Gastrocnemius medialis (tissue), 4 donors: ENCODE data around the gene RRAS2. TPM values are rescaled to one million over a fixed set of nuclear protein-coding genes. Genes with fewer than 3 reads are reported as not detected.

Experiments
- ATAC-seq, 2 donors: fragments of 150-250 bp; one replicate each; pipeline ENCODE4 v1.9.1; 2016
- DNase-seq, 2 donors: peaks; one replicate each; pipeline ENCODE4 v3.0.0-alpha.2; 2019
- H3K27ac ChIP-seq, 4 donors: fragments of 200-600 bp; sonication (generic); 1 replicate in 1 of 4; 2 replicates in 3 of 4; pipeline ENCODE4 v1.5.1; 2016 to 2018; ENCODE audit warnings: mild to moderate bottlenecking in 2 of 4, moderate library complexity in 1 of 4
- H3K27me3 ChIP-seq, 3 donors: fragments of 200-600 bp; sonication (generic) in 2 of 3; 1 replicate in 1 of 3; 2 replicates in 2 of 3; pipeline versions ENCODE4 v1.5.1 to v1.6.0; 2016 to 2019; ENCODE audit warnings: mild to moderate bottlenecking in 1 of 3, moderate library complexity in 1 of 3
- H3K36me3 ChIP-seq, 2 donors: fragments of 200-600 bp; sonication (generic) in 1 of 2; one replicate each; pipeline ENCODE4 v1.5.1; 2017 to 2018
- H3K4me1 ChIP-seq, 2 donors: fragments of 200-600 bp; sonication (generic) in 1 of 2; one replicate each; pipeline ENCODE4 v1.5.1; 2016 to 2017; ENCODE audit warnings: mild to moderate bottlenecking in 2 of 2
- H3K4me3 ChIP-seq, 4 donors: fragments of 200-600 bp; sonication (generic) in 3 of 4; 1 replicate in 1 of 4; 2 replicates in 3 of 4; pipeline ENCODE4 v1.5.1; 2016 to 2019; ENCODE audit warnings: mild to moderate bottlenecking in 2 of 4
- H3K9me3 ChIP-seq, 3 donors: fragments of 200-600 bp; sonication (generic) in 2 of 3; 1 replicate in 1 of 3; 2 replicates in 2 of 3; pipeline ENCODE4 v1.5.1; 2016 to 2019
- CTCF ChIP-seq, 5 experiments: fragments of 450-650 bp in 3 of 5; fragments of 200-600 bp in 2 of 5; sonication (generic) in 2 of 5; IDR thresholded peaks in 4 of 5; conservative IDR thresholded peaks in 1 of 5; 1 replicate in 4 of 5; 2 replicates in 1 of 5; pipeline ENCODE4 v1.5.1; 2016 to 2019; ENCODE audit warnings: antibody characterized with exemption in 5 of 5, mild to moderate bottlenecking in 3 of 5, moderate library complexity in 3 of 5
- POLR2A ChIP-seq, 2 donors: fragments of 450-650 bp; IDR thresholded peaks; one replicate each; pipeline ENCODE4 v1.6.1; 2017; ENCODE audit warnings: antibody characterized with exemption in 2 of 2, mild to moderate bottlenecking in 2 of 2, moderate library complexity in 2 of 2
- in situ Hi-C, 4 donors: fragments of 200-750 bp; cut with MboI; loops; one replicate each; pipeline versions ENCODE4 v1.15.0 to v1.8.0; 2017; ENCODE audit warnings: low sequenced_read_pairs in 4 of 4
- intact Hi-C: fragments of 100-400 bp; cut with DNase I; formaldehyde crosslinking; loops from one replicate; pipeline ENCODE4 v1.15.1; 2023; ENCODE audit warnings: low total_unique reads
- total RNA-seq, 4 donors: library from RNA; depleted of rRNA; stranded (reverse); fragments of >200 nt; gene quantifications; one replicate each; pipeline versions ENCODE4 v1.1.0 to v1.2.3, GENCODE V29; 2016

The RRAS2 gene
- total RNA-seq, 4 donors from 2014 or later: 52.8 to 81.9 (median 59.8) TPM

GRCh38 chr11:14361951-14362350 is 3.0 kb upstream of the RRAS2 start:
- intact Hi-C loops: no loop called here
- in situ Hi-C loops: no loop called here
- Histone ChIP-seq H3K4me3 (no peak overlapping the region), H3K9me3 (no peaks in the 10 kb centered on the region), H3K27me3 (no peaks in the 10 kb centered on the region), H3K4me1 (peaks cover 47 to 53% of the 10 kb centered on the region in 2 donors), H3K36me3 (no peaks in the 10 kb centered on the region), H3K27ac (peak overlapping the region; percentile 77 to 87 (median 84))
- no peak for ATAC-seq
- TF ChIP-seq CTCF (IDR thresholded peaks at IDR 0.05 in 4 of 5, conservative IDR thresholded peaks at IDR 0.05 in 1 of 5) (no peak), POLR2A (IDR thresholded peaks at IDR 0.05) (no peak)
- no peak for DNase-seq

GRCh38 chr11:14360976-14361375 is 2.0 kb upstream of the RRAS2 start:
- H3K4me3 ChIP-seq: no peak overlapping the region
- H3K4me1 ChIP-seq: peaks cover 50 to 52% of the 10 kb centered on the region in 2 donors
- H3K27ac ChIP-seq: peak overlapping the region in 2 of 4 donors; percentile 82 to 85
- no peak for ATAC-seq
- intact Hi-C loops: no loop called here
- TF ChIP-seq POLR2A (IDR thresholded peaks at IDR 0.05): no peak
- no peak for TF ChIP-seq CTCF (IDR thresholded peaks at IDR 0.05 in 4 of 5, conservative IDR thresholded peaks at IDR 0.05 in 1 of 5)
- H3K36me3 ChIP-seq: no peaks in the 10 kb centered on the region
- H3K9me3 ChIP-seq: no peaks in the 10 kb centered on the region
- no peak for DNase-seq
- no peaks in the 10 kb centered on the region for H3K27me3 ChIP-seq
- in situ Hi-C loops: no loop called here

- in situ Hi-C loops (no loop called here), intact Hi-C loops (loop anchor here (5.0 kb wide), 1 partner anchor 163 kb away; the partner anchor contains the start of gene PSMA1)
- Histone ChIP-seq H3K4me1 (peaks cover 38 to 40% of the 10 kb centered on the region in 2 donors), H3K27ac (peak overlapping the region; percentile 79 to 95 (median 80)), H3K27me3 (no peaks in the 10 kb centered on the region), H3K36me3 (no peaks in the 10 kb centered on the region), H3K9me3 (no peaks in the 10 kb centered on the region), H3K4me3 (peak overlapping the region; percentile 72 to 91 (median 78))
- TF ChIP-seq POLR2A (IDR thresholded peaks at IDR 0.05) (no peak), CTCF (IDR thresholded peaks at IDR 0.05 in 4 of 5, conservative IDR thresholded peaks at IDR 0.05 in 1 of 5) (no peak)
- ATAC-seq (peak in 1 of 2 donors; percentile 18), DNase-seq (no peak)
Observed at GRCh38 chr11:14359501-14360031, 583 bp upstream of the RRAS2 start.

- peak overlapping the region; percentile 79 to 95 (median 80) for H3K27ac ChIP-seq
- H3K4me3 ChIP-seq: peak overlapping the region; percentile 72 to 91 (median 78)
- H3K27me3 ChIP-seq: no peaks in the 10 kb centered on the region
- H3K9me3 ChIP-seq: no peaks in the 10 kb centered on the region
- no peak for TF ChIP-seq CTCF (IDR thresholded peaks at IDR 0.05 in 4 of 5, conservative IDR thresholded peaks at IDR 0.05 in 1 of 5)
- TF ChIP-seq POLR2A (IDR thresholded peaks at IDR 0.05): no peak
- peak; percentile 29 to 53 for DNase-seq
- H3K4me1 ChIP-seq: peaks cover 25 to 28% of the 10 kb centered on the region in 2 donors
- in situ Hi-C loops (no loop called here), intact Hi-C loops (loop anchor here (1.0 to 5.0 kb wide), 2 partner anchors 58 to 164 kb away; partner anchors contain the start of gene PSMA1)
- ATAC-seq: peak; percentile 69 to 72
- no peaks in the 10 kb centered on the region for H3K36me3 ChIP-seq
Observed at GRCh38 chr11:14357881-14358728, 878 bp downstream of the RRAS2 start.
